ENCODE data around the gene SLC2A4RG. TPM values are rescaled to one million over a fixed set of nuclear protein-coding genes. Genes with fewer than 3 reads are reported as not detected.

Gene SLC2A4RG
- total and polyA plus RNA-seq, 2 of the 13 experiments (the other 11 are each of a cell fraction or from before 2014, with no cell fraction given), result 91.4 to 95.9 TPM

GRCh38 chr20:63734111-63734945 is 5.2 kb upstream of the SLC2A4RG start (continued):
- TF ChIP-seq REST (IDR thresholded peaks at IDR 0.05; ENCODE audit: borderline replicate concordance in 1 of 2, low read depth in 1 of 2, low read length in 2 of 2) (no peak), ZNF331 (CRISPR knock-in tag; IDR thresholded peaks at IDR 0.05) (no peak), ZNF549 (CRISPR knock-in tag; IDR thresholded peaks at IDR 0.05) (no peak), SP4 (CRISPR knock-in tag; IDR thresholded peaks at IDR 0.05) (peak; percentile 53), MAX (IDR thresholded peaks at IDR 0.05) (peak; percentile 72; the same call in 1 of the 2 replicates), ZNF34 (CRISPR knock-in tag; IDR thresholded peaks at IDR 0.05; ENCODE audit: borderline replicate concordance) (no peak), HINFP (CRISPR knock-in tag; IDR thresholded peaks at IDR 0.05; ENCODE audit: low read depth) (no peak), GATAD2A (CRISPR knock-in tag; IDR thresholded peaks at IDR 0.05) (no peak), ZMYM4 (CRISPR knock-in tag; IDR thresholded peaks at IDR 0.05) (peak; percentile 72), ZBTB44 (CRISPR knock-in tag; IDR thresholded peaks at IDR 0.05) (no peak), ZNF547 (CRISPR knock-in tag; IDR thresholded peaks at IDR 0.05) (0 out of 2 replicates have a peak, but pooled peaks have one; percentile 30), ZNF850 (CRISPR knock-in tag; conservative IDR thresholded peaks at IDR 0.05) (no peak), IRF2 (CRISPR knock-in tag; IDR thresholded peaks at IDR 0.05) (no peak), SMAD1 (CRISPR knock-in tag; IDR thresholded peaks at IDR 0.05; ENCODE audit: borderline replicate concordance, low read depth) (peak; percentile 73), PRDM4 (CRISPR knock-in tag; IDR thresholded peaks at IDR 0.05; ENCODE audit: borderline replicate concordance) (no peak), NR2C2 (CRISPR knock-in tag; IDR thresholded peaks at IDR 0.05; ENCODE audit: borderline replicate concordance) (peak; percentile 76), HHEX (CRISPR knock-in tag; IDR thresholded peaks at IDR 0.05) (0 out of 2 replicates have a peak, but pooled peaks have one; percentile 24), EP300 (IDR thresholded peaks at IDR 0.05; ENCODE audit: low read depth in 2 of 2, low read length in 2 of 2) (peak in 1 of 2 experiments; percentile 15; a peak in 1 of 4 replicates), EP300 (CRISPR knock-in tag; IDR thresholded peaks at IDR 0.05; ENCODE audit: borderline replicate concordance) (no peak), ARNTL (CRISPR knock-in tag; IDR thresholded peaks at IDR 0.05) (0 out of 2 replicates have a peak, but pooled peaks have one; percentile 39)

Measured in HepG2 (cell line).